ENCODE measurements around the gene MTFMT.

MTFMT gene

GRCh38 chr15:65059931-65060596 lies 30.6 kb upstream of the MTFMT start:
- no peak for TF ChIP-seq CTCF (IDR thresholded peaks at IDR 0.05; ENCODE audit: low read length, missing control alignments)
- DNase-seq (ENCODE audit: low read depth), result no peak
- H3K4me3 ChIP-seq (replicated peaks; ENCODE audit: low read depth, low read length), result no peak overlapping the region

- no peak overlapping the region for H3K4me3 ChIP-seq (replicated peaks; ENCODE audit: low read depth, low read length)
- no peak for DNase-seq (ENCODE audit: low read depth)
- no peak for TF ChIP-seq CTCF (IDR thresholded peaks at IDR 0.05; ENCODE audit: low read length, missing control alignments)
These were observed 29.9 kb upstream of the MTFMT start for GRCh38 chr15:65059369-65059750.

GRCh38 chr15:65058394-65059368 lies 29.2 kb upstream of the MTFMT start:
- DNase-seq (ENCODE audit: low read depth), result no peak
- H3K4me3 ChIP-seq (replicated peaks; ENCODE audit: low read depth, low read length), result no peak overlapping the region
- TF ChIP-seq CTCF (IDR thresholded peaks at IDR 0.05; ENCODE audit: low read length, missing control alignments), result no peak

- no peak for DNase-seq (ENCODE audit: low read depth)
- no peak overlapping the region for H3K4me3 ChIP-seq (replicated peaks; ENCODE audit: low read depth, low read length)
- TF ChIP-seq CTCF (IDR thresholded peaks at IDR 0.05; ENCODE audit: low read length, missing control alignments), result no peak
These were observed 28.1 kb upstream of the MTFMT start for GRCh38 chr15:65057549-65057940.

GRCh38 chr15:65056868-65057548 lies 27.6 kb upstream of the MTFMT start:
- DNase-seq (ENCODE audit: low read depth), result no peak
- no peak for TF ChIP-seq CTCF (IDR thresholded peaks at IDR 0.05; ENCODE audit: low read length, missing control alignments)
- no peak overlapping the region for H3K4me3 ChIP-seq (replicated peaks; ENCODE audit: low read depth, low read length)

- no peak overlapping the region for H3K4me3 ChIP-seq (replicated peaks; ENCODE audit: low read depth, low read length)
- DNase-seq (ENCODE audit: low read depth), result no peak
- TF ChIP-seq CTCF (IDR thresholded peaks at IDR 0.05; ENCODE audit: low read length, missing control alignments), result no peak
These were observed 26.7 kb upstream of the MTFMT start for GRCh38 chr15:65056106-65056505.
